Epithelial cell of prostate (primary cell): ENCODE measurements around the gene SEC14L5.
A peak's percentile ranks its signal among the peaks of the same experiment; 100 is the strongest.

Experiments used
- DNase-seq: peaks from one replicate; pipeline ENCODE4 v3.0.0-alpha.2; 2011; ENCODE audit warnings: low read depth, low spot score
- H3K27ac ChIP-seq: fragments of 450-650 bp; 2 replicates; pipeline ENCODE4 v1.5.1; 2017; ENCODE audit warnings: mild to moderate bottlenecking

Gene SEC14L5

DNA sequence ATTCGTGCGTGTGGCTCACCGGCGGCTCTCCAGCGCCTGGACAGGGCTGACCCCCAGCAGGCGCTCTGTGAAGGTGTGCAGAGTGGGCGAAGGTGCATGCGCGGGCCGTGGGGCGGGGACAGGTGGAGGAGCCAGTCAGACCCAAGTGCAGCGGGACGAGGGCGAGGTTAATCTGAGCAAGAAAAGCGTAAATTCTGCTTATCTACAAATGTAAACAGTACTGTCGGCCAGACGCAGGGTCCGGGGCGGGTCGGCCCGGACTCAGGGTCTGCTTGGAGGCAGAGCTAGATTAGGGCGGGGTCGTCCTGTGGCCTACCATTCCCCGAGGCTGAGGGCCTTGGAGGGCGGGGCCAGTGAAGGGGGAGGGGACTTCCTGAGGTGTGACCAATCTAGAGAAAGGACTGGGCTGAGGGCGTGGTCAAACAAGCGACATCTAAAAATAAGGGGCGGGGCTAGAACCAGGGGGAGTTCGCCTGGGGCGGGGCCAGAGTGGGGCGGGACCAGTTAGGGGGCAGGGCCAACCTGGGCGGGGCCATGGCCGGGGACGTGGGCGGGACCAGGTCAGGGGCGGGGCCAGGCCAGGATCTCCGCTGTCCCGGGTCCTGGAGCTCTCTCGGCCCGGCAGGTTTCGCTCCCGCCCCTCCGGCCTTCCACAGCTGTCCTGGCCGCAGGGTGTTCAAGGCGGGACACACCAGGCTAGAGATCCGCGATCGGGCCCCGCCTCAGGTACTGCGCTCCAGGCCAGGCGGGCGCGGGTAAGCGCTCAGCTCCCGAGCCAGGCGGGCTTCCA, at the start of gene SEC14L5:
SEC14L5 (plus strand) TSS at position 611 of the 790 bp plus-strand sequence. CDS start 994 bp downstream, outside the sequence.
- peak within 1 kb of the TSS; percentile 38 for H3K27ac ChIP-seq
- DNase-seq = peak; percentile 81

GRCh38 chr16:4908854-4909401, 49.2 kb upstream of the SEC14L5 start:
- no peak for DNase-seq

GRCh38 chr16:4909825-4910224, 48.3 kb upstream of the SEC14L5 start:
- no peak overlapping the region for H3K27ac ChIP-seq
- no peak for DNase-seq

More at GRCh38 chr16:4908854-4909401, 49.2 kb upstream of the SEC14L5 start:
- no peak overlapping the region for H3K27ac ChIP-seq

- no peak for DNase-seq
Observed at GRCh38 chr16:4910828-4911227, 47.3 kb upstream of the SEC14L5 start.

DNA sequence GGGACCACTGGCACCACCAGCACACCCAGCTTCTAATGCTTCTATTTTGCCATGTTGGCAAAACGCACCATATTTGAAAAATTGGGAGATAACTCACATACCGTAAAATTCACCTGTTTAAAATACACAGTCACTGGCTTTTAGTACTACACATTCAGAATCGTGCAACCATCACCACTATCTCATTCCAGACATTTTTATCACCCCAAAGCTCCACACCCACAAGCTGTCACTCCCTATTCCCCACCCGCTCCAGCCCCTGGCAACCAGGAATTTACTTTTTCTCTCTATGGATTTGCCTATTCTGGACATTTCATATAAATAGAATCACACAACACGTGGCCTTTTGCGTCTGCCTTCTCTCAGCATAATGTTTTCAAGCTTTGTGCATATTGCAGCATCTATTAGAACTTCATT, 46.2 kb upstream of the SEC14L5 start:
- peak overlapping the region; percentile 43 for H3K27ac ChIP-seq
- no peak for DNase-seq

More at GRCh38 chr16:4910828-4911227, 47.3 kb upstream of the SEC14L5 start:
- no peak overlapping the region for H3K27ac ChIP-seq

GRCh38 chr16:4913130-4913773, 44.9 kb upstream of the SEC14L5 start:
- DNase-seq = no peak
- H3K27ac ChIP-seq = peak overlapping the region; percentile 43

DNA sequence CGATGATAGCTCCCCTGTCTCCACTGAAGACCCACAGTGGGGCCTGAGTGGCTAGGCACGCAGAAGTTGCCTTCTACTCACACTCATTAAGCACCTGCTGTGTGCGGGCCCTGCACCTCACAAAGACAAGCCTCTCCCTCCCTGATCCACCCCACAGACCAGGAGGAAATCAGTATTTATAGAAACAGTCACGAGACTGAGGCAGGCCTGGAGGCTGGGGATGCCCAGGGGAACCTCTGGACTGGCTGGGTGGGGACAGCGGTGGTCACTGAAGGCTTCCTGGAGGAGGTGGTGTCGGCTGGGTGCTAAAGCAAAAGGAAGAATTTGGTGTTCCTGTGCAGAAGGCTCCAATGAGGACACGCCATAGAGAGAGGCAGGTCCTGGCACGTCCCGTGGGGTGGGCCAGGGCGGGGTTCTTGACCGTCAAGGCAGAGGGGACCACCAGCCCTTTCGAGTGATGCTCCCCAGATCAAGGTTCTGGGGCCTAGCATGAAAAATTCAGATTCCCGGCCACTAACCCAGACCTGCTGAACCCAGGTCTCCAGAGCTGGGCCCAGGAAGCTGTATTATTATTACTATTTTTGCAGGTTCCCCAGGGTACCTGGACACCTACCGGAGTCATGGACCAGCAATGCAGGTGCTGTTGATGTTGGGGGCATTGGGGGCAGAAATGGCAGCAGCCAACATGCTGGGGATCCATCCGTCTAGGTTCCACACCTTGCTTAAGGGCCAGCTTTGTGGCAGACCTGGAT, 44.2 kb upstream of the SEC14L5 start:
- peak overlapping the region; percentile 43 for H3K27ac ChIP-seq
- DNase-seq = no peak

DNA sequence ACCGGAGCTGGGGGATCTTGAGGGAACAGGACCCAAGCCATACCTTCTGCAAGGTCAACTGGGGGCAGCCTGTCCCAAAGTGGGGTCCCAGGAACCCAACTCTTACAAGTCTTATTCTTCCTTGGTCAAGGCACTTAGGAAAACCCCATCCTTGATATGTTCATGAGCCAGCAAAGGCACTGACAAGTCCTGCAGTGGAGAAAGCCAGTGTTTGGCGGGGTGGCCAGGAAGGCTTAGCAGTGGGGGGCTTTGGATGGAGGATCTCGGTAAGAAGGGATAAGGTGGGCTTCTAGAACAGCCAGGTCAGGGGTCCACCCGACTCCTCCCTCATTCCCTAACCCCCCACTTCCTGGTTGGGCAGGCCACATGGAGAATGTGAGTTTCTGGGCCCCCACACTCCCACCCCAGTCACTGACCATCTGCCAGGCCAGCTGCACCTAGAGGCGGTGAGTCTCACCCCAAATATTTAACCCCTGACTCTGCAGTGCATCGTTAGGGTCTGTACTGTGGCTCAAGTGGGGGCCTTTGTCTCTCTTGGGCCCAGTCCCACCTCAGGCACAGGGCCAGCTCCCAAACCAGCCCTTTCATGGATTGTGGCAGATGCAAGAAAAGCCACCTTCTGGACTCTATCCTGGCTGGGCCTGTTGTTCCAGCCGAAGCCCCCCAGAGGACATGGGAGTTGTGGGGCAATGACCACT, 43.5 kb upstream of the SEC14L5 start:
- no peak overlapping the region for H3K27ac ChIP-seq
- DNase-seq = no peak

DNA sequence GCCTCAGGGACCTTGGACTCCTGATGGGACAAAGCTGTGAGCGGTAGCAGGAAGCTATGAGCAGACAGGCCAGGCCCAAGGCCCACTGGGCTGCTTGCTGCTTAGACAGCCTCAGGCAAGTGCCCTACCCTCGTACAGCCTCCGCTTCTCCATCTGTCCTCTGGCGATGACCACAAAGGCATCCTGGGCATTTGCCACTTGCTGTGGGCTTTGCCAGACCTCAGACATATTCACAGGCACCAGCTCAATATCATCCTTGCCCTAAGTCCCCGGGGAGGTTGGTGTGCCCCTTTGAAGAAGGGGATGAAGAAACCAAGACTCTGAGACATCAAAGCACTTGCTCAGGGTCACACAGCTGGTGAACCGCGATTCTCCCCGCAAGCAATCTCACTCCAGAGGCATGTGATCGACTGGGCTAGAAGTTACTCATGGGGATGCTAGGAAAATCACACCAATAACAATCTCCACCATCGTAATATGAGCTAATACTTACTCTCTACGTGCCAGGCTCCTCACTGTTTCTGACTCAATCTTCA, 42.8 kb upstream of the SEC14L5 start:
- H3K27ac ChIP-seq = no peak overlapping the region
- no peak for DNase-seq

- peak overlapping the region; percentile 86 for H3K27ac ChIP-seq
- no peak for DNase-seq
Observed at GRCh38 chr16:4917117-4917516, 41.0 kb upstream of the SEC14L5 start.

- peak overlapping the region; percentile 86 for H3K27ac ChIP-seq
Observed at GRCh38 chr16:4918781-4919251, 39.3 kb upstream of the SEC14L5 start.

DNA sequence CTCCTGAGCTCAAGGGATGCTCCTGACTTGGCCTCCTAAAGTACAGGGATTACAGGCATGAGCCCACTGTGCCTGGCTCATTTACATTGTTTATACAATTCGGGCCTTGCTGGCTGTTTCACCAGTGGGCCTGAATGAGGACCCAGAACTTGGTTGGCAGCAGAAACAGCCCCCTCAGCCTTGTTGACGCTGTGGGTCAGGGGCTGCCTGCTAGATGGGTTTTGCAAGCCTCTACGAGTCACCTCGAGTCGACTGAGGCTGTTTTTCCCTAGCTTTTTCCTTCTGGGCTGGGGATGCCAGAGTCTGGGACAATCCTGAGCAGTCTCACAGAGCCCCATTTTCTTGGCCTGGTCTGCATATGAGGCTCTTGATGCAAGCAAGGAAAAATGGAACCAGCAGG, 37.3 kb upstream of the SEC14L5 start:
- no peak for DNase-seq
- peak overlapping the region; percentile 86 for H3K27ac ChIP-seq

More at GRCh38 chr16:4918781-4919251, 39.3 kb upstream of the SEC14L5 start:
- no peak for DNase-seq

DNA sequence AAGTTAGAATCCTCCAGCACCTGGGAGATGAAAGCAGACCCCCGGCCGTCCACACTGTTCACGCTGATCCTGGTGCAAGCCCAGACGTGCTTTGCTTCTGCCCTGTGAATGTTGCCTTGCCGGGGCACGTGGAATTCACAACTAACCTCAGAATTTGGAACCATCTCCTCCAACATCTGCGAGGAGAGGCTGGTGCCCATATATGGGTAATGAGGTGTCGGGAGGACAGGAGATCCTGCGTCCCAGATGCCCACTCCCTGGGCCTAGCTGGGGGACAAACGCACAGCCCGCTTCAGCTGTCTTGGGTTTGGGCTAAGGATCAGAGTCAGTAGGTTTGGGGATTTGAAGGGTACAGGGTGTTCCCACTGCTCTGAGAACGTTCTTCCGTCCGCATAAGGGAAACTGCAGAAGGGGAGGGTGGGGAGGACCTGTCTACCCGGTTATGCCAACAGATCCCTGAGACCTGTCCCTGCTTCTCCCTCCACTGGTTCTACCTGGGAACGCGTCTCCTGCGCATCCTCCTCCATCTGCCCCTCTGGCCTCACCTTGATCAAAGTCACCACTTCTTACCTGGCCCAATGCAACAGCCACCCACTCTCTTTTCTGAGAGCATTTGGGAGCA, 35.3 kb upstream of the SEC14L5 start:
- DNase-seq = no peak
- H3K27ac ChIP-seq = peak overlapping the region; percentile 86

- DNase-seq = no peak
- peak overlapping the region; percentile 86 for H3K27ac ChIP-seq
Observed at GRCh38 chr16:4923853-4924252, 34.3 kb upstream of the SEC14L5 start.

- H3K27ac ChIP-seq = peak overlapping the region; percentile 86
- DNase-seq = no peak
Observed at GRCh38 chr16:4924593-4925292, 33.4 kb upstream of the SEC14L5 start.

GRCh38 chr16:4925293-4925607, 32.9 kb upstream of the SEC14L5 start:
- H3K27ac ChIP-seq = peak overlapping the region; percentile 86
- no peak for DNase-seq

- H3K27ac ChIP-seq = peak overlapping the region; percentile 86
- no peak for DNase-seq
Observed at GRCh38 chr16:4925791-4926190, 32.3 kb upstream of the SEC14L5 start.

- no peak for DNase-seq
- H3K27ac ChIP-seq = peak overlapping the region; percentile 86
Observed at GRCh38 chr16:4926928-4927327, 31.2 kb upstream of the SEC14L5 start.

- DNase-seq = no peak
- H3K27ac ChIP-seq = peak overlapping the region; percentile 86
Observed at GRCh38 chr16:4927661-4928060, 30.5 kb upstream of the SEC14L5 start.
